NK-92 (cell line): ENCODE data around the gene TTLL11.

Experiments
- DNase-seq: peaks from one replicate; lab custom pipeline; 2025; ENCODE audit not compliant: unreplicated experiment; lab: John Stamatoyannopoulos, UW

TTLL11 gene

DNA sequence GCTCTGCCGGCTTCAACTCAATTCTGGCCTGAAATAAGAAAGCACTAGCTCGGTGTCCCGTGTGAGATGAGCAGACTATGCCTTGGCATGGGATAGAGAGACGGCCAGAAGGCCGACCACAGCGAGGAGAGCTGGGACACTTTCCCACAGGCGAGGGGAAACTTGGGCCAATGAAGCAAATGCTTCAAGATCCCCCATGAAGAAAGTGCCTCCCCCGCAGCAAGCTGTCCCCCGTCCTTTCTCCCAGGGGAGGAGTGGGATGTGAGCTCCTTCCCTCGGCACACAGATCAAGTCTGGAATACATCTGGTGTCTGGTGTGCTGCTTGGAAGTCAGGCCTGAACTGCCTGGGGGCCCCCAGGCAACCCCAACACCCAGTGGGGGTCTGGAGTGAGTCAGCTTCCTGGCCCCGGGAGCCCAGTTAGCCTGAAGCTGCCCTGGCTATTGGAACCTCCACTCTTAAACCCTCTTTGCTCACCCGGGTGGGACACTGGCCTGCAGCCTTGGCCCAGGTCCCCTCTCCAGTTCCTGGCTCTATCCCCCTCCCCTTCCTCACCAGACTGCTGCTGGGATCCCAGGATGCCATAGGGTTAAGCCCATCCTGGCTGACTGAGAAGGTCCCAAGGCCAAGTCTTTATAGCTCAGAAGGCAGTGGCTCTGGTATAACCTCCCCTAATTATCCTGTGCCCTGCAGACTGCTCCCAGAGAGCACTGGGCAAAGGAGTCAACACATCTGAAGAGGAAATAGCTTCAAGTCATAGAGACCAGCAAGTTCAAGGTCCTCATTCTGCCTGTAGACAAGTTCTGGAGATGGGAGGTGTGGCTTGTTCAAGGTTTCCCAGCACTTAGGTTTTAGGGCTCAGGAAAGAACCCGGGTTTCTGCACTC lies 205.3 kb downstream of the TTLL11 start:
- DNase-seq, result no peak

GRCh38 chr9:121886759-121887485 lies 206.2 kb downstream of the TTLL11 start:
- DNase-seq, result no peak

GRCh38 chr9:121885345-121885901 lies 207.7 kb downstream of the TTLL11 start:
- no peak for DNase-seq

GRCh38 chr9:121884057-121884541 lies 209.0 kb downstream of the TTLL11 start:
- DNase-seq, result no peak

GRCh38 chr9:121883281-121884056 lies 209.6 kb downstream of the TTLL11 start:
- no peak for DNase-seq

GRCh38 chr9:121881920-121882500 lies 211.1 kb downstream of the TTLL11 start:
- no peak for DNase-seq

DNA sequence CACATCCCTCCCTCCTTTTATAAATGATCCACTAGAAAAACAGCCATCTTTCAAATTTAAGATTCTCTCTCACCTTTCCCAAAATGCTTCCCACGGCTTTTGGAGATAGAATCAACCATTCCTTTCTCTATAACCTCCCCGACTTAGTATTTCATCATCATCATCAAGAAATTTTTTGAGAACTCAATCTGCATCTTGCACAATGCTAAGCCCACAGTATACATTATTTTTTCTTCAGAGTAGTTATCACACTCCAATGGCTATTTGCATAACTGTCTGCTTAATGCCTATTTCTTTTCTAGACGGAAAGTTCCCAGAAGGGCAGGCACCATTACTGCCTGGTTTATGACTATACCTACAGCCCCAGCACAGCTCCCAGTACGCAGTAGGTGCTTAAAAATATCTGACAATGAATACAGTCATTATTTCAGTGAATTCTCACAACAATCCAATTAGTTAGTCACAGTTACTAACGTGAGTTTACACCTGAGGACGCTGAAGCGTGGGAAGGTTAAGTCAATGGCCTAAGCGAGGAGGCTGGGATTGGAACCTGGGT lies 212.7 kb downstream of the TTLL11 start:
- DNase-seq, result no peak

- DNase-seq, result no peak
Observed at GRCh38 chr9:121878271-121878822, 214.8 kb downstream of the TTLL11 start.

DNA sequence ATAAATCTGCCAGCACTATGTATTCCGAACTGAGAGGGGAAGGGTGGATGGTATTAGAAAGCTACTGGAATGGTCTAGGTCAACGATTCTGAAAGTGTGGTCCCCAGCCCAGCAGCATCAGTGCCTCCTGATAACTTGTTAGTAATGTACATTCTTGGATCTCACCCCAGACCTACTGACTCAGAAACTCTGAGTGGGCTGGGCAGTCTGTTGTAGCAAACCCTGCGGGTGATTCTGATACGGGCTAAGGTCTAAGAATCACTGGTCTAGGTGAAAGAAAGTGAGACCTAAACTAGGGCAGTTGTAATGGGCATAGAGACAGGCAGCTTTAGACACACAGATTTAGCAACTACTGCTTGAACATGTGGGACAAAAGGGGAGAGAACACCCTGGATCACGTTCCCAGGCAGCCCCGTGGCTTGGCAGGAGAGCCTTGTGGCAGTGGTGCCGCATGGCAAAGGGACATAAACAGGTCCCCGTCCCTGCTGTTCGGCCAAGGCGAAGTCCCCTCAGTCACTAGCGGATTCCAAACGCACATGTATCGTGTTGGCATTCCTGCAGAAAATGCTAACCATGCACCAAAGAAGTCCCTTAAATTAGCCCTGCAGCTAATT lies 216.3 kb downstream of the TTLL11 start:
- no peak for DNase-seq

- no peak for DNase-seq
Observed at GRCh38 chr9:121876255-121876654, 216.9 kb downstream of the TTLL11 start.

DNA sequence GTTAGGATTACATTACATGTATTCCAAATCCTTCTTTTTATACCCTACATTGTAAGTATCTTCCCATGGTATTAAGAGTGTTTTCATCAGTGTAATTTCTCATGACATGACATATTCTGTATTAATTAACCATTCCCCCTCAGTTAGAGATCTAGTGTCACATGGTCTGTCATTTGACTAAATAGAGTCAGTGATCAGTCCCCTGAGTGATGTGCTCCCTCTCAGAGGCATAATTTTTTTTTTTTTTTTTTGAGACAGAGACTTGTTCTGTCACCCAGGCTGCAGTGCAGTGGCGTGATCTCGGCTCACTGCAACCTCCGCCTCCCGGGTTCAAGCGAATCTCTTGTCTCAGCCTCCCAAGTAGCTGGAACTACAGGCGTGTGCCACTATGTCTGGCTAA lies 218.6 kb downstream of the TTLL11 start:
- no peak for DNase-seq

DNA sequence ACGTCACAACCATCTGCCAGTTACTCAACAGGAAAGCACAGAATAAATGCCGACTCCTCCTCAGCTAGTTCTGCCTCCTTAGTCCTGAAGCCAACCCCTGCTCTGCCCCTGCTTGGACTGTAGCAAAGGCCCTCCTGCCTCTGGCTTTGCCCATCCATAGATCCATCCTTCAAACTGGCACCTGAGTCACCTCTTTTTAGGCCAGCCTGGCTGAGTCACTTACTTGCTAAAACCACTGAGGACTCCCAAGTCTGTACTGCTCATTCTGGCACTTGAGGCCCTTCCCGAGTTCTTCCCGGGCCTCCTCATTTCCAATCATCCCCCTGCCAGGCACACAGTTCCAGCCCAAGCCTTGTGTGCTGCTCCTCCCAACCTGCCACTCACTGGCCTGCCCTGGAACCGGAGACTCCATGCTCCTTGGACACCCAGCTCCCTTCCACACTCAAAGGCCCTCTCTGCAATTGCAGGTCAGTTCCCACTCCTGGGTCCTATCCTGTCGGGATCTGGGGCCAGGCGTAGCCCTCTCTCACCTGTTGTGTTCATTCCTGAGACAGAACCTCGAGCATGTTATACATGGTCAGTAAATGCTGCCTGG lies 221.6 kb downstream of the TTLL11 start:
- DNase-seq, result no peak

- no peak for DNase-seq
Observed at GRCh38 chr9:121870271-121870670, 222.8 kb downstream of the TTLL11 start.

DNA sequence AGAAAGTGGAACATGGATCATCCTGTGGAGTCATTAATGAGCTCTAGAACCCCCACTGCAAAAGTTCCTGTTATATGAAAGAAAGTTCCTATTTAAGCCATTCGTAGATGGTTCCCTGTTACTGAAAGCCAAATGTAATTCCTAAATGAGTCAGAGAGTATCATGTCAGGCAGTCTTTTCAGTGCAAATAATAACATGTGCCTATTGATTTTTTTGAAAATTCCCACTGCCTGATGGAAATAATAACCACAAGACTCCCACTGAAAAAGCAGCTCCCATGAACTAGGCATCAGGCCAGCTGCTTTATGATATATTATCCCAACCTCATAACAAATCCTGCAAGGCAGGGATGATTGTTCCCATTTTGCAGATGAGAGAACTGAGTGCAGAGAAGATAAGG lies 224.5 kb downstream of the TTLL11 start:
- no peak for DNase-seq

- DNase-seq, result no peak
Observed at GRCh38 chr9:121866927-121867326, 226.2 kb downstream of the TTLL11 start.

GRCh38 chr9:121865884-121866283 lies 227.2 kb downstream of the TTLL11 start:
- DNase-seq, result no peak

DNA sequence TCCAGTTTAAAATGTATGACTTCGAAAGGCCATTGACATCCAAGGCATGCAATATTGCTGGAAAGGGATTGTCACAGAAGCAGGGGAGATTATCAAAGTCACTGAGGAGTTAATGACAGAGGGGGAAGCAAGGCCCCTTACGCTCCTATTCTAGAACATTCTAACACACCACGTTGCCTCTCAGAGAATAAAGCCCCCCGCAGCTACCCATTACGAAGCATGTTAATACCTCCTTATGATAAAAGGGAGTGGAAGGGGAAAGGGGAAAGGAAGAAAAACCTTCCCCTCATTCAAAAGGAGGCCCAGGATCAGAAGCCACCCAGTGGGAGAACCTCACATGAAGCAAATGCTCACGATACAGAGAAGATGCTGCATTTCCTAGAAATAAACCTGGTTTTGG lies 228.0 kb downstream of the TTLL11 start:
- no peak for DNase-seq

GRCh38 chr9:121863955-121864354 lies 229.2 kb downstream of the TTLL11 start:
- no peak for DNase-seq
